B cell (primary cell): Measurements from ENCODE around the gene TBC1D2. TPM values are rescaled to one million over a fixed set of nuclear protein-coding genes. Genes with fewer than 3 reads are reported as not detected.

ENCODE experiments used
- ATAC-seq: fragments of 200-7000 bp; cut with Tn5 transposase; one replicate; pipeline ENCODE4 v1.10.0; 2021; ENCODE audit warnings: low read depth, mild to moderate bottlenecking, moderate number of reproducible peaks, moderate library complexity
- CTCF ChIA-PET: fragments of 350-600 bp; sonication (Branson Sonifier 250); formaldehyde crosslinking; loops from one replicate; lab custom pipeline; 2021; ENCODE audit warnings: antibody characterized with exemption, inconsistent platforms; lab: Charles Lee
- POLR2A ChIA-PET: fragments of 350-600 bp; sonication (Branson Sonifier 250); formaldehyde crosslinking; loops from one replicate; lab custom pipeline; 2021; ENCODE audit warnings: antibody characterized with exemption; lab: Charles Lee
- DNase-seq: peaks from one replicate; pipeline ENCODE4 v3.0.0; 2013
- H2AFZ ChIP-seq: 2 replicates; pipeline ENCODE4 v1.6.1; 2012; ENCODE audit warnings: mild to moderate bottlenecking, low read depth, low read length; ENCODE audit not compliant: insufficient read depth, poor library complexity, severe bottlenecking
- H3K27ac ChIP-seq, 2 donors: 1 replicate in 1 of 2; 2 replicates in 1 of 2; pipeline ENCODE4 v1.5.1; 2012 to 2013; ENCODE audit warnings: low read length in 2 of 2, mild to moderate bottlenecking in 2 of 2, moderate library complexity in 1 of 2
- H3K27me3 ChIP-seq, 4 experiments: fragments of 200-600 bp in 1 of 4; sonication (generic) in 1 of 4; replicated peaks in 1 of 4; 1 replicate in 2 of 4; 2 replicates in 2 of 4; pipeline versions ENCODE4 v1.6.1 to v1.7.0; 2013 to 2016; ENCODE audit warnings: low read length in 3 of 4, mild to moderate bottlenecking in 2 of 4, mixed read lengths in 1 of 4, moderate library complexity in 1 of 4; ENCODE audit not compliant: insufficient read depth in 4 of 4, control insufficient read depth in 3 of 4; ENCODE audit errors: control extremely low read depth in 1 of 4
- H3K36me3 ChIP-seq, 2 experiments: replicated peaks in 1 of 2; 1 replicate in 1 of 2; 2 replicates in 1 of 2; pipeline versions ENCODE4 v1.6.1 to v1.7.1; 2013; ENCODE audit warnings: low read length in 1 of 2; ENCODE audit not compliant: insufficient read depth in 2 of 2, control insufficient read depth in 1 of 2; ENCODE audit errors: control extremely low read depth in 1 of 2, extremely low read depth in 1 of 2
- H3K4me1 ChIP-seq, 2 donors: fragments of 200-600 bp in 1 of 2; sonication (generic) in 1 of 2; 1 replicate in 1 of 2; 2 replicates in 1 of 2; pipeline versions ENCODE4 v1.5.1 to v1.6.1; 2013 to 2017; ENCODE audit warnings: low read length in 2 of 2; ENCODE audit not compliant: control insufficient read depth in 2 of 2, insufficient read depth in 2 of 2
- H3K4me2 ChIP-seq: replicated peaks from 2 replicates; pipeline ENCODE3; 2012; ENCODE audit warnings: mild to moderate bottlenecking, low read depth, low read length; ENCODE audit not compliant: poor library complexity, severe bottlenecking
- H3K4me3 ChIP-seq, 5 experiments: fragments of 200-600 bp in 1 of 5; sonication (generic) in 1 of 5; 1 replicate in 3 of 5; 2 replicates in 2 of 5; pipeline versions ENCODE4 v1.5.1 to v1.7.0; 2011 to 2016; ENCODE audit warnings: low read length in 4 of 5, mild to moderate bottlenecking in 4 of 5, low read depth in 2 of 5, control low read depth in 1 of 5, moderate library complexity in 1 of 5; ENCODE audit not compliant: insufficient read depth in 1 of 5; ENCODE audit errors: control extremely low read depth in 1 of 5, extremely low read depth in 1 of 5
- H3K79me2 ChIP-seq: fragments of 200-600 bp; sonication (generic); one replicate; pipeline ENCODE4 v1.6.0; 2016; ENCODE audit warnings: low read length; ENCODE audit not compliant: control insufficient read depth, insufficient read depth
- H3K9ac ChIP-seq: fragments of 200-600 bp; sonication (generic); 2 replicates; pipeline ENCODE4 v1.6.1; 2017; ENCODE audit warnings: mild to moderate bottlenecking, low read length, moderate library complexity
- H3K9me3 ChIP-seq, 3 donors: one replicate each; pipeline versions ENCODE4 v1.6.1 to v1.7.1; 2013; ENCODE audit warnings: low read length in 2 of 3; ENCODE audit not compliant: control insufficient read depth in 2 of 3, insufficient read depth in 1 of 3; ENCODE audit errors: control extremely low read depth in 1 of 3
- H4K20me1 ChIP-seq: 2 replicates; pipeline ENCODE4 v1.6.0; 2012; ENCODE audit warnings: mild to moderate bottlenecking, low read length; ENCODE audit not compliant: insufficient read depth, control insufficient read depth, poor library complexity, severe bottlenecking
- H3K27ac Mint-ChIP-seq: one replicate; pipeline ENCODE4 v1.8.0; 2021; ENCODE audit warnings: mixed read lengths
- H3K27me3 Mint-ChIP-seq: one replicate; pipeline ENCODE4 v1.8.0; 2021; ENCODE audit warnings: mixed read lengths
- H3K4me1 Mint-ChIP-seq: one replicate; pipeline ENCODE4 v1.8.0; 2021; ENCODE audit warnings: mixed read lengths
- H3K4me3 Mint-ChIP-seq: one replicate; pipeline ENCODE4 v1.8.0; 2021; ENCODE audit warnings: mixed read lengths
- H3K9me3 Mint-ChIP-seq: one replicate; pipeline ENCODE4 v1.8.0; 2022; ENCODE audit warnings: mixed read lengths; ENCODE audit not compliant: insufficient read depth
- CTCF ChIP-seq: fragments of 200-600 bp; IDR thresholded peaks from one replicate; pipeline ENCODE4 v1.8.0; 2022; ENCODE audit warnings: antibody characterized with exemption, mild to moderate bottlenecking
- EZH2 ChIP-seq: IDR thresholded peaks from 2 replicates; pipeline ENCODE4 v1.6.1; 2012; ENCODE audit warnings: borderline replicate concordance, low read depth, mild to moderate bottlenecking, moderate library complexity, low read length; ENCODE audit not compliant: insufficient read depth, poor library complexity, severe bottlenecking
- WGBS: methylation state at CpG from one replicate; pipeline ENCODE4 v1.1.5; 2013; ENCODE audit warnings: missing lambda C conversion rate; ENCODE audit not compliant: insufficient coverage; 5-methylcytosine and 5-hydroxymethylcytosine counted together
- intact Hi-C: fragments of 100-400 bp; cut with micrococcal nuclease; formaldehyde crosslinking; loops from one replicate; pipeline ENCODE4 v1.10.0; 2022
- polyA plus RNA-seq: library from polyadenylated mRNA; depleted of rRNA; stranded (reverse); fragments of >200 nt; gene quantifications from 2 replicates; pipeline ENCODE4 v1.2.3, GENCODE V29; 2012
- total RNA-seq, 2 donors: library from RNA; stranded (reverse); fragments of 120-200 nt in 1 of 2; gene quantifications; 1 replicate in 1 of 2; 2 replicates in 1 of 2; pipeline versions ENCODE4 v1.2.3 to v1.2.4, GENCODE V29; 2013 to 2022

The TBC1D2 gene
- total and polyA plus RNA-seq, 2 donors (not counting 1 experiment from before 2014, with no cell fraction given), result 5.0 to 5.3 TPM

- Histone ChIP-seq H3K9me3 (no peaks in the 10 kb centered on the region), H3K9ac (no peak overlapping the region), H3K27me3 (no peaks in the 10 kb centered on the region), H4K20me1 (no peaks in the 10 kb centered on the region), H3K4me3 (no peak overlapping the region), H3K27ac (no peak overlapping the region), H3K4me2 (no peak overlapping the region), H3K79me2 (no peaks in the 10 kb centered on the region), H3K4me1 (no peaks in the 10 kb centered on the region), H3K36me3 (peaks cover 0 to 3% of the 10 kb centered on the region in 2 experiments), H2AFZ (no peak overlapping the region)
- H3K9me3 Mint-ChIP-seq, result no peaks in the 10 kb centered on the region
- intact Hi-C loops, result no loop called here
- no peaks in the 10 kb centered on the region for H3K4me1 Mint-ChIP-seq
- ChIA-PET CTCF (interaction anchor here (1.9 to 3.0 kb wide), 3 partner anchors 10 to 143 kb away, joined by 6 to 18 read pairs (median 6); no protein-coding TSS in a partner anchor), POLR2A (no interaction called here)
- no peak overlapping the region for H3K27ac Mint-ChIP-seq
- H3K27me3 Mint-ChIP-seq, result no peaks in the 10 kb centered on the region
- no peak for ATAC-seq
- DNase-seq, result no peak
- WGBS, result 100% methylated on average over 1 of the region's 3 CpGs
- H3K4me3 Mint-ChIP-seq, result no peak overlapping the region
- TF ChIP-seq CTCF (no peak), EZH2 (no peak)
These were observed 39.1 kb downstream of the TBC1D2 start for GRCh38 chr9:98216391-98216790.

GRCh38 chr9:98215821-98216220 lies 39.6 kb downstream of the TBC1D2 start:
- H2AFZ ChIP-seq, result no peak overlapping the region
- no peaks in the 10 kb centered on the region for H3K4me1 ChIP-seq
- 99% methylated on average over 9 of the region's 9 CpGs for WGBS
- H3K27ac Mint-ChIP-seq, result no peak overlapping the region
- H3K36me3 ChIP-seq, result peaks cover 0 to 2% of the 10 kb centered on the region in 2 experiments
- ATAC-seq, result no peak
- no peak overlapping the region for H3K27ac ChIP-seq
- no peak overlapping the region for H3K4me2 ChIP-seq
- no peaks in the 10 kb centered on the region for H3K9me3 ChIP-seq
- H3K9ac ChIP-seq, result no peak overlapping the region
- H3K79me2 ChIP-seq, result no peaks in the 10 kb centered on the region
- H3K4me3 ChIP-seq, result no peak overlapping the region
- TF ChIP-seq EZH2, result no peak
- TF ChIP-seq CTCF, result no peak
- no peaks in the 10 kb centered on the region for H3K4me1 Mint-ChIP-seq
- H3K4me3 Mint-ChIP-seq, result no peak overlapping the region
- no peaks in the 10 kb centered on the region for H4K20me1 ChIP-seq
- CTCF ChIA-PET, result interaction anchor here (1.9 to 3.0 kb wide), 3 partner anchors 9 to 142 kb away, joined by 6 to 18 read pairs (median 6); no protein-coding TSS in a partner anchor
- no peaks in the 10 kb centered on the region for H3K27me3 ChIP-seq
- POLR2A ChIA-PET, result no interaction called here
- intact Hi-C loops, result no loop called here
- peak; percentile 22 for DNase-seq
- no peaks in the 10 kb centered on the region for H3K9me3 Mint-ChIP-seq
- no peaks in the 10 kb centered on the region for H3K27me3 Mint-ChIP-seq
